ENCODE data around the gene HIVEP3.

DNA sequence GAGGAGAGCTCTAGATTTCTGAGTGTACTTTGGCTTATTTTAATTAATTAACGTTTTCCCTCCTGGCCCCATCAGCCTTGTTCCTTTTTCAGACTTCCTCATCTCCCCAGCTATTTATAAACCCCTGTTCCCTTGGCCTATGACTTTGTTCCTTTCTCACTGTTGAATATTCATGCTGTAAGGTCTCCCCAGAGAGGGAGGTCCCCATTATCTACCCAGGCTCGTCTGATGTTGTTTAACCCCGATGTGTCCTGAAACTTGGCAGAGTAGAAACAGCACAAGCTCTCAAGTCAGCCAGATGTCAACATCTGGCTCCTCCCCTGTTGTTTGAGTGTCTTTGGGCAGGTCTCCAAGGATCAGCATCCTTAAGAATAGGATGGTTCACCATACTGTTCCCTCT, 153.6 kb downstream of the HIVEP3 start:
- no peak for TF ChIP-seq POLR2A (IDR thresholded peaks at IDR 0.05)
- TF ChIP-seq, protein P1, sequence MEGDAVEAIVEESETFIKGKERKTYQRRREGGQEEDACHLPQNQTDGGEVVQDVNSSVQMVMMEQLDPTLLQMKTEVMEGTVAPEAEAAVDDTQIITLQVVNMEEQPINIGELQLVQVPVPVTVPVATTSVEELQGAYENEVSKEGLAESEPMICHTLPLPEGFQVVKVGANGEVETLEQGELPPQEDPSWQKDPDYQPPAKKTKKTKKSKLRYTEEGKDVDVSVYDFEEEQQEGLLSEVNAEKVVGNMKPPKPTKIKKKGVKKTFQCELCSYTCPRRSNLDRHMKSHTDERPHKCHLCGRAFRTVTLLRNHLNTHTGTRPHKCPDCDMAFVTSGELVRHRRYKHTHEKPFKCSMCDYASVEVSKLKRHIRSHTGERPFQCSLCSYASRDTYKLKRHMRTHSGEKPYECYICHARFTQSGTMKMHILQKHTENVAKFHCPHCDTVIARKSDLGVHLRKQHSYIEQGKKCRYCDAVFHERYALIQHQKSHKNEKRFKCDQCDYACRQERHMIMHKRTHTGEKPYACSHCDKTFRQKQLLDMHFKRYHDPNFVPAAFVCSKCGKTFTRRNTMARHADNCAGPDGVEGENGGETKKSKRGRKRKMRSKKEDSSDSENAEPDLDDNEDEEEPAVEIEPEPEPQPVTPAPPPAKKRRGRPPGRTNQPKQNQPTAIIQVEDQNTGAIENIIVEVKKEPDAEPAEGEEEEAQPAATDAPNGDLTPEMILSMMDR (IDR thresholded peaks at IDR 0.05): no peak
- no peak for TF ChIP-seq EP300 (IDR thresholded peaks at IDR 0.05)
